Measurements from ENCODE around the gene PFN2.
A peak's percentile ranks its signal among the peaks of the same experiment; 100 is the strongest.
"Not testable (repeated sequence)": the region's sequence is repeated elsewhere in the genome, so short reads cannot be mapped to it uniquely, and the experiment has no call there.

The PFN2 gene

DNA sequence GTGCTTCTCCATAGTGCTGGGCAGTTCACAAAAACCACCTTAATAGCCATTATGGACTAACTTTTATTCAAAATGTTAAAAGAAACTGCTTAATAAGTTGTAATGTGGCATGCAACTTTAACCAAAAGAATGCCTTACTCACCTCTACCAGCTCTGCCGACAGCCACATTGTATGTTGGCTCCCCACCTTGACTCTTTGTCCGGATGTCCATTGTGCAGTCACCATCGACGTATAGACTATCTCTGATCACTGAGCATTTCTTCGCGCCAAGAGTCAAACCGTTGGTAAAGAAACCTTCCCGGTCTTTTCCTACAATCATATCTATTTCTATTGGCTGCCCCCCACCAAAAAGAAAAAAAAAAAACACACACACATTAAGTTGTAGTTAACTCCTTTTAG is 2.5 kb downstream of the PFN2 start:
- no peak for DNase-seq (ENCODE audit: low spot score)

GRCh38 chr3:149967086-149967685 is 3.5 kb downstream of the PFN2 start:
- peak; percentile 13 for DNase-seq (ENCODE audit: low spot score)

GRCh38 chr3:149965278-149965677 is 5.4 kb downstream of the PFN2 start:
- DNase-seq (ENCODE audit: low spot score) = no peak

GRCh38 chr3:149964291-149964690 is 6.4 kb downstream of the PFN2 start:
- DNase-seq (ENCODE audit: low spot score) = no peak

- no peak for DNase-seq (ENCODE audit: low spot score)
Observed at GRCh38 chr3:149963485-149963884, 7.2 kb downstream of the PFN2 start.

- no peak for DNase-seq (ENCODE audit: low spot score)
Observed at GRCh38 chr3:149959443-149959842, 11.3 kb downstream of the PFN2 start.

DNA sequence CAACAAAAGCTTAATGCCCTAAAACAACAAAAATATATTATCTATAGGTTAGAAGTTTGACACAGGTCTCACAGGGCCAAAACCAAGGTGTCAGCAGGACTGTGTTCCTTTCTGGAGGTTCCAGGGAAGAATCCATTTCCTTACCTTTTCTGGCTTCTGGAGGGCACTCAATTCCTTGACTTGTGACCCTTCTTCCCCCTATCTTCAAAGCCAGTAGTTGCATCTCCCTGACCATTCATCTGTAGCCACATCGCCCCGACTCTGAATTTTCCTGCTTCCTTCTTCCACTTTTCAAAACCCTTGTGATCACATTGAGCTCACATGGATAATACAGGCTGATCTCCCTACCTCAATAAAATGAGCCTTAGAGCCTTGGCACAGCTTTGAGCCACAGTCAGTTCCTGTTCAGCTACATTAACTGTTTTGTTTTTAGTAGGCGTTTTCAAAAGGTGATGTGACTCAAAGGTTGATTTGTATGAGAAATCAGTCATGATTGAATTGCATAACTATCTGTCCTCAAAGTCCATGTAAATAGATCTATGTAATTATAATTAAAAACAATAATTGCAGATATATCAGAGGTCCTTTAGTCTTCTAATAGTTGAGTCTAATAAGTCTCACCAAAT is 12.4 kb downstream of the PFN2 start:
- DNase-seq (ENCODE audit: low spot score) = no peak

- no peak for DNase-seq (ENCODE audit: low spot score)
Observed at GRCh38 chr3:149957361-149958125, 13.2 kb downstream of the PFN2 start.

DNA sequence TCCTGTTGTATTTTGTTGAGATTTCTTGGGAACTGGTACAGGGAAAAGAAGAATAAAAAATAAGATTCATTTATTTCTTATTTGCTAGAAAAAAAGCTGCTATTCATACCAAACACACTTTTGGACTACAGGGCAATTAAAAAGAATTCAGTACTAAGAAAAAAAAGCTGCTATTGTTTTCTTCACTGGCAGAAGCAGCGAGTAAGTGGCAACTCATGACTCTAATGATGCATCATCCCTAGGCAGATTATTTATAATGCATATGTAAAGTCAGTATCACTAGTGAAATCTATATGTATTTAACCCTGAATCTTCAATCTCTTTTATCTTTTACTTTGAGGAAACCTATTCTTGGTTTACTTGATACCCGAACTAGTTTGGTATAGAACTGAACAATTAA is 15.2 kb downstream of the PFN2 start:
- no peak for DNase-seq (ENCODE audit: low spot score)

DNA sequence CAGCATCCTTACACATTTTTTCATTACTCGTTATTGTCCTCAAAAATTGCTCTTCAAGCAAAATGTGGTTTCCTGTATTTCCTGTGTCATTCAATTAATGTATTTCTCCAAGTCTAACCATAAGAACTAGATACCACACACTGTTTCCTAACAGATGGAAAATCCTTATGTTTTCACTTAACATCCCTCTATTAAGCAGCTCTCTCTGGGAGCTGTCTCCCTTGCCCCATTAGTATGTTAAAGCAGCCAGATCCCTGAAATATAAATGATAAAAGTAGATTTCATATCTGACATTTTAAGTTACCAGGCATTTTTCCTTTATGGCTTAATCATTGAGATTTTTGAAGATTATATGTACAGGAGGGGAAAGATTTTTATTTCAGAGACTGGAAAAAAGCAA is 15.9 kb downstream of the PFN2 start:
- no peak for DNase-seq (ENCODE audit: low spot score)

GRCh38 chr3:149949181-149949580 is 21.5 kb downstream of the PFN2 start:
- DNase-seq (ENCODE audit: low spot score) = no peak

DNA sequence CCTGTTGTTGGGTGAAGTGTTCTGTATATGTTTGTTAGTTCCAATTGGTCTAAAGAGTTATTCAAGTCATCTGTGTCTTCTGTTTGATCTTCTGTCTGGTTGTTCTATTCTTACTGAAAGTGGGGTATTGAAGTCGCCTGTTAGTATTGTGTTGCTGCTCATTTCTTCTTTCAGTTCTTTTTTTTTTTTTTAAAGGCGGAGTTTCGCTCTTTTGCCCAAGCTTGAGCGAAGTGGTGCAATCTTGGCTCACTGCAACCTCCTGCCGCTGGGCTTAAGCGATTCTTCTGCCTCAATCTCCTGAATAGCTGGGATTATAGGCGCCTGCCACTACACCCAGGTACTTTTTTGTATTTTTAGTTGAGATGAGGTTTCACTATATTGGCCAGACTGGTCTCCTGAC is 23.5 kb downstream of the PFN2 start:
- DNase-seq (ENCODE audit: low spot score) = no peak

GRCh38 chr3:149943966-149944365 is 26.7 kb downstream of the PFN2 start:
- DNase-seq (ENCODE audit: low spot score) = not testable (repeated sequence)

GRCh38 chr3:149942409-149942808 is 28.3 kb downstream of the PFN2 start:
- DNase-seq (ENCODE audit: low spot score) = no peak

DNA sequence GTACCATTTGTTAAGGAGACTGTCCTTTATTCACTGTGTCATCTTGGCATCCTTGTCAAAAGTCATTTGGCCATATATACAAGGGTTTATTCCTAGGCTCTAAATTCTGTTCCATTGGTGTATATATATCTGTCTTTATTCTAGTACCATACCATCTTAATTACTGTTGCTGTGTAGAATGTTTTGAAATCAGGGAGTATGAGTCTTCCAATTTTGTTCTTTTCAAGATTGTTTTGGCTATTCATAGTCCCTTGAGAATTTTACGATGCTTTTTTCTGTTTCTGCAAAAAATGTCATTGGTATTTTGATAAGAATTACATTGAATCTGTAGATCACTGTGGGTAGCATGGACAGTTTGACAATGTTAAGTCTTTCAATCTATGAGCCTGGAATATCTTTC is 28.7 kb downstream of the PFN2 start:
- no peak for DNase-seq (ENCODE audit: low spot score)

DNA sequence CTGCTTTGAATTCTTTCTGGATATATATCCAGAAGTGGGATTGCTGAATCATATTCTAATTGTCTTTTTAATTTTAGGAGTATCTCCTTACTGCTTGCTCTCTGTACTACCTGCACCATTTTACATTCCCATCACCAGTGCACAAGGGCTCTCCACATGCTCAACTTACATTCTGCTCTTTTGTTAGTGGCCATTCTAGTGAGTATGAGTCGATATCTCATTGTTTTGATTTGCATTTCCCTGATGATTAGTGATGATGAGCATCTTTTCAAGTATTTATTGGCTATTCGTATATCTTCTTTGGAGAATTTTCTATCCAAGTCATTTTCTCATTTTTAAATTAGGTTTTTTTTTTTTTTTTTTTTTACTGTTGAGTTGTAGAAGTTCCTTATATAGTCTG is 29.5 kb downstream of the PFN2 start:
- no peak for DNase-seq (ENCODE audit: low spot score)

DNA sequence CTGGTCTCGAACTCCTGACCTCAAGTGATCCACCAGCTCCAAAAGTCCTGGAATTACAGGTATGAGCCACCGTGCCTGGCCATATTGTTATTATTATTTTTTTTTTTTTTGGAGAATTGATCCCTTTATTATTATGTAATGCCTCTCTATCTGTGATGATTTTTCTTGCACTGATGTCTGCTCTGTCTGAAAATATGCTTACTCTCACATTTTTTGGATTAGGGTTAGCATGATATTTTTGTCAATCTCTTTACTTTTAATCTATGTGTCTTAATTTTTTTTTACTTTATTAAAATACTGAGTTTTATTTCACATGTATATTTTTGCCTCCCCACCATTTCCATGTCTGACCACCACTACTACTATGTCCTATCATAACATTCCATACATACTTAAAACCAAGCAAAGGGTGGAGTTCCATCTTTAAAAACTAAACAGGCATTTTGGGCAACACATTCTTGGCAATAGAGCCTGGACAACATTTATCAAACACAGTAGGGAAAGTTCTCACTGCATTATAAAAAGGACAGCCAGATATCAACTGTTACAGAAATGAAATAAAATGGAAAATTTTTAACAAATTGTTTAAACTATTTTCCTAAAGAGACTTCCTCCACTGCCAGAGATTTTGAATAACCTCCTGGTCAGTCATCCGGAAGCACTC is 32.2 kb downstream of the PFN2 start:
- DNase-seq (ENCODE audit: low spot score) = not testable (repeated sequence)

DNA sequence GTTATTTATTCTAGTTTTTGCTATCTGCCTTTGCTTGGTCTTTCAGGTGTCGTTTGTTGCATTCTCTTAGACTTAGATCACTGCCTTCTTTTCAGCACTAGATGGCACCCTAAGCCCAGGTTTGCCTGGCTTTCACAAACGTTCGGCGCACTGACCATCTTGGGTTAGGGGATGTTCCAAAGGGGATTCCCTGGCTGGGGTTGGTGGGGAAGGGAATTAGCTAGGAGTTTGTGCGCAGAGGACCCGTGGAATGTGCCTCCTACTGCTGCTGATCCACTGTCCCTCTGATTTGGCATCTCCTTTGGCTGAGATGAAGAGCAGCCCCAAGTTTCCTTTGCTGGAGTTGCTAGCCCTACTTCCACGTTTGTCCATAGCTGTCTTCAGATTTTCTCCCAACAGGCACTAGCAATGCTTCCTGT is 33.9 kb downstream of the PFN2 start:
- peak; percentile 76 for DNase-seq (ENCODE audit: low spot score)

GRCh38 chr3:149934524-149934923 is 36.2 kb downstream of the PFN2 start:
- DNase-seq (ENCODE audit: low spot score) = no peak

GRCh38 chr3:149933858-149934257 is 36.8 kb downstream of the PFN2 start:
- no peak for DNase-seq (ENCODE audit: low spot score)

DNA sequence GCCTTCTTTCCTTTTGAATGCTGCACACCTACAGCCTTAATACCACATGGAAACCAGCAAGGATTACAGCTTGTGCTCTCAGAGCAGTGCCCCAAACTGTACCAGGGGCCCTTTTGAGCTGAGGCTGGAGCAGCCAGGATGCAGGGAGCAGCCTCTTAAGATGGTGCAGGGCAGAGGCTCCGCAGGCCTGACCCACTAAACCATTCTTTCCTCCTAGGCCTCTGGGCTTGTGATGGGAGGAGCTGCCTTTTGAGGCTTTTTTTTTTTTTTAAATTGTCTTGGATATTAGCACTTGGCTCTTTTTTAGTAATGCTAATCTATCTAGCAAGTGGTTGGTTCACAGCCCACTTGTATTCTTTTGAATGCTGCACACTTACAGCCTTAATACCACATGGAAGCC is 37.7 kb downstream of the PFN2 start:
- no peak for DNase-seq (ENCODE audit: low spot score)

- no peak for DNase-seq (ENCODE audit: low spot score)
Observed at GRCh38 chr3:149920119-149920518, 50.6 kb downstream of the PFN2 start.

DNA sequence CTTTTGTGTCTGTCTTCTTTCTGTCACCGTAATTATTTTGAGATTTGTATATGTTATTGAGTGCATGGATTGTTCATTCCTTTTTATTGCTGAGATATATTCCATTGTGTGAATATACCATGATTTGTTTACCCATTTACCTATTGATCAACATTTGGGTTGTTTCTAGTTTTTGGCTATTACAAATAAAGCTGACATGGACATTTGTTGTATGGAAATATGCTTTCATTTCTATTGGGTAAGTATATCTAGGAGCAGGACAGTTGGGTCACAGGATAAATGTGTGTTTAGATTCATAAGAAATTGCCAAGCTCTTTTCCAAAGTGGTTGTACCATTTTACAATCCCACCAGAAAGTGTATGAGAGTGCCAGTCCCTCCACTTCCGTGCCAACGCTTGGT is 51.2 kb downstream of the PFN2 start:
- DNase-seq (ENCODE audit: low spot score) = no peak
